H1 (cell line): ENCODE measurements around the gene POFUT2. TPM values are rescaled to one million over a fixed set of nuclear protein-coding genes. Genes with fewer than 3 reads are reported as not detected.

ENCODE experiments used
- CHD2 ChIP-seq: IDR thresholded peaks from 2 replicates; pipeline ENCODE4 v1.6.1; 2012; ENCODE audit warnings: low read length, improper control_type of control experiment
- E2F6 ChIP-seq: IDR thresholded peaks from 2 replicates; pipeline ENCODE4 v1.6.1; 2012; ENCODE audit warnings: inconsistent platforms
- HDAC6 ChIP-seq: IDR thresholded peaks from one replicate; pipeline ENCODE4 v1.7.1; 2012; ENCODE audit warnings: low read depth, mild to moderate bottlenecking, inconsistent platforms, low read length, moderate library complexity
- JUND ChIP-seq: IDR thresholded peaks from 2 replicates; pipeline ENCODE4 v1.6.1; 2011; ENCODE audit warnings: mild to moderate bottlenecking, improper control_type of control experiment, low read length
- KDM1A ChIP-seq: fragments of 200-600, 300-600 bp; sonication (generic); IDR thresholded peaks from 2 replicates; pipeline ENCODE4 v1.7.1; 2016; ENCODE audit warnings: mild to moderate bottlenecking, low read length, borderline replicate concordance
- POLR2AphosphoS5 ChIP-seq: IDR thresholded peaks from 2 replicates; pipeline ENCODE4 v1.6.1; 2011; ENCODE audit warnings: low read depth, low read length
- SIX5 ChIP-seq: IDR thresholded peaks from 2 replicates; pipeline ENCODE4 v1.6.1; 2011; ENCODE audit warnings: mild to moderate bottlenecking, low read depth, low read length
- SP1 ChIP-seq: IDR thresholded peaks from 2 replicates; pipeline ENCODE4 v1.6.1; 2011; ENCODE audit warnings: low read depth, low read length
- polyA plus RNA-seq, 7 experiments: library from polyadenylated mRNA; depleted of rRNA in 3 of 7; stranded (reverse) in 5 of 7; unstranded in 2 of 7; fragments of >200 nt in 5 of 7; fragments of 200-250 nt in 2 of 7; gene quantifications; 1 replicate in 5 of 7; 2 replicates in 1 of 7; 4 replicates in 1 of 7; pipeline versions ENCODE4 v1.2.1 to v1.2.3, GENCODE V29; 2011 to 2013; ENCODE audit warnings: missing spikeins in 2 of 7, mixed read lengths in 2 of 7
- total RNA-seq: library from RNA; stranded (reverse); fragmentation: NEBNext Ultra II Directional; extraction: Animal tissue kit (Norgen Biotek cat#: 25700); gene quantifications from 2 replicates; pipeline ENCODE4 v1.2.1, GENCODE V29; 2021
- TF ChIP-seq, protein P1 (sequence below): fragments of 300-600 bp; sonication (generic); IDR thresholded peaks from 2 replicates; pipeline ENCODE4 v1.7.1; 2012; ENCODE audit warnings: low read length, moderate library complexity, mild to moderate bottlenecking, inconsistent platforms; ENCODE audit not compliant: insufficient replicate concordance

The POFUT2 gene
- total and polyA plus RNA-seq, 2 of the 8 experiments (the other 6 are each of a cell fraction or from before 2014, with no cell fraction given), result 13.7 to 32.1 TPM

- TF ChIP-seq, protein P1, sequence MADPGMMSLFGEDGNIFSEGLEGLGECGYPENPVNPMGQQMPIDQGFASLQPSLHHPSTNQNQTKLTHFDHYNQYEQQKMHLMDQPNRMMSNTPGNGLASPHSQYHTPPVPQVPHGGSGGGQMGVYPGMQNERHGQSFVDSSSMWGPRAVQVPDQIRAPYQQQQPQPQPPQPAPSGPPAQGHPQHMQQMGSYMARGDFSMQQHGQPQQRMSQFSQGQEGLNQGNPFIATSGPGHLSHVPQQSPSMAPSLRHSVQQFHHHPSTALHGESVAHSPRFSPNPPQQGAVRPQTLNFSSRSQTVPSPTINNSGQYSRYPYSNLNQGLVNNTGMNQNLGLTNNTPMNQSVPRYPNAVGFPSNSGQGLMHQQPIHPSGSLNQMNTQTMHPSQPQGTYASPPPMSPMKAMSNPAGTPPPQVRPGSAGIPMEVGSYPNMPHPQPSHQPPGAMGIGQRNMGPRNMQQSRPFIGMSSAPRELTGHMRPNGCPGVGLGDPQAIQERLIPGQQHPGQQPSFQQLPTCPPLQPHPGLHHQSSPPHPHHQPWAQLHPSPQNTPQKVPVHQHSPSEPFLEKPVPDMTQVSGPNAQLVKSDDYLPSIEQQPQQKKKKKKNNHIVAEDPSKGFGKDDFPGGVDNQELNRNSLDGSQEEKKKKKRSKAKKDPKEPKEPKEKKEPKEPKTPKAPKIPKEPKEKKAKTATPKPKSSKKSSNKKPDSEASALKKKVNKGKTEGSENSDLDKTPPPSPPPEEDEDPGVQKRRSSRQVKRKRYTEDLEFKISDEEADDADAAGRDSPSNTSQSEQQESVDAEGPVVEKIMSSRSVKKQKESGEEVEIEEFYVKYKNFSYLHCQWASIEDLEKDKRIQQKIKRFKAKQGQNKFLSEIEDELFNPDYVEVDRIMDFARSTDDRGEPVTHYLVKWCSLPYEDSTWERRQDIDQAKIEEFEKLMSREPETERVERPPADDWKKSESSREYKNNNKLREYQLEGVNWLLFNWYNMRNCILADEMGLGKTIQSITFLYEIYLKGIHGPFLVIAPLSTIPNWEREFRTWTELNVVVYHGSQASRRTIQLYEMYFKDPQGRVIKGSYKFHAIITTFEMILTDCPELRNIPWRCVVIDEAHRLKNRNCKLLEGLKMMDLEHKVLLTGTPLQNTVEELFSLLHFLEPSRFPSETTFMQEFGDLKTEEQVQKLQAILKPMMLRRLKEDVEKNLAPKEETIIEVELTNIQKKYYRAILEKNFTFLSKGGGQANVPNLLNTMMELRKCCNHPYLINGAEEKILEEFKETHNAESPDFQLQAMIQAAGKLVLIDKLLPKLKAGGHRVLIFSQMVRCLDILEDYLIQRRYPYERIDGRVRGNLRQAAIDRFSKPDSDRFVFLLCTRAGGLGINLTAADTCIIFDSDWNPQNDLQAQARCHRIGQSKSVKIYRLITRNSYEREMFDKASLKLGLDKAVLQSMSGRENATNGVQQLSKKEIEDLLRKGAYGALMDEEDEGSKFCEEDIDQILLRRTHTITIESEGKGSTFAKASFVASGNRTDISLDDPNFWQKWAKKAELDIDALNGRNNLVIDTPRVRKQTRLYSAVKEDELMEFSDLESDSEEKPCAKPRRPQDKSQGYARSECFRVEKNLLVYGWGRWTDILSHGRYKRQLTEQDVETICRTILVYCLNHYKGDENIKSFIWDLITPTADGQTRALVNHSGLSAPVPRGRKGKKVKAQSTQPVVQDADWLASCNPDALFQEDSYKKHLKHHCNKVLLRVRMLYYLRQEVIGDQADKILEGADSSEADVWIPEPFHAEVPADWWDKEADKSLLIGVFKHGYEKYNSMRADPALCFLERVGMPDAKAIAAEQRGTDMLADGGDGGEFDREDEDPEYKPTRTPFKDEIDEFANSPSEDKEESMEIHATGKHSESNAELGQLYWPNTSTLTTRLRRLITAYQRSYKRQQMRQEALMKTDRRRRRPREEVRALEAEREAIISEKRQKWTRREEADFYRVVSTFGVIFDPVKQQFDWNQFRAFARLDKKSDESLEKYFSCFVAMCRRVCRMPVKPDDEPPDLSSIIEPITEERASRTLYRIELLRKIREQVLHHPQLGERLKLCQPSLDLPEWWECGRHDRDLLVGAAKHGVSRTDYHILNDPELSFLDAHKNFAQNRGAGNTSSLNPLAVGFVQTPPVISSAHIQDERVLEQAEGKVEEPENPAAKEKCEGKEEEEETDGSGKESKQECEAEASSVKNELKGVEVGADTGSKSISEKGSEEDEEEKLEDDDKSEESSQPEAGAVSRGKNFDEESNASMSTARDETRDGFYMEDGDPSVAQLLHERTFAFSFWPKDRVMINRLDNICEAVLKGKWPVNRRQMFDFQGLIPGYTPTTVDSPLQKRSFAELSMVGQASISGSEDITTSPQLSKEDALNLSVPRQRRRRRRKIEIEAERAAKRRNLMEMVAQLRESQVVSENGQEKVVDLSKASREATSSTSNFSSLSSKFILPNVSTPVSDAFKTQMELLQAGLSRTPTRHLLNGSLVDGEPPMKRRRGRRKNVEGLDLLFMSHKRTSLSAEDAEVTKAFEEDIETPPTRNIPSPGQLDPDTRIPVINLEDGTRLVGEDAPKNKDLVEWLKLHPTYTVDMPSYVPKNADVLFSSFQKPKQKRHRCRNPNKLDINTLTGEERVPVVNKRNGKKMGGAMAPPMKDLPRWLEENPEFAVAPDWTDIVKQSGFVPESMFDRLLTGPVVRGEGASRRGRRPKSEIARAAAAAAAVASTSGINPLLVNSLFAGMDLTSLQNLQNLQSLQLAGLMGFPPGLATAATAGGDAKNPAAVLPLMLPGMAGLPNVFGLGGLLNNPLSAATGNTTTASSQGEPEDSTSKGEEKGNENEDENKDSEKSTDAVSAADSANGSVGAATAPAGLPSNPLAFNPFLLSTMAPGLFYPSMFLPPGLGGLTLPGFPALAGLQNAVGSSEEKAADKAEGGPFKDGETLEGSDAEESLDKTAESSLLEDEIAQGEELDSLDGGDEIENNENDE, result no peak
- TF ChIP-seq JUND (no peak), KDM1A (no peak), CHD2 (no peak), HDAC6 (no peak), POLR2AphosphoS5 (no peak), E2F6 (no peak), SIX5 (no peak), SP1 (no peak)
Observed at GRCh38 chr21:45253633-45254459, 33.8 kb downstream of the POFUT2 start (continued).
